HG03520 (cell line): ENCODE results near the gene TTC29.
"Not testable (repeated sequence)": the region's sequence is repeated elsewhere in the genome, so short reads cannot be mapped to it uniquely, and the experiment has no call there.

Source experiments
- ATAC-seq: cut with Tn5 transposase; IDR thresholded peaks from one replicate; pipeline ENCODE4 v1.9.1; 2021; ENCODE audit warnings: mild to moderate bottlenecking, moderate library complexity; ENCODE audit not compliant: unreplicated experiment

Gene TTC29

GRCh38 chr4:146723519-146723918 lies 222.1 kb downstream of the TTC29 start:
- ATAC-seq, result not testable (repeated sequence)

- no peak for ATAC-seq
Measured at GRCh38 chr4:146709956-146710355, 235.7 kb downstream of the TTC29 start.

GRCh38 chr4:146699910-146700309 lies 245.8 kb downstream of the TTC29 start:
- ATAC-seq, result no peak

DNA sequence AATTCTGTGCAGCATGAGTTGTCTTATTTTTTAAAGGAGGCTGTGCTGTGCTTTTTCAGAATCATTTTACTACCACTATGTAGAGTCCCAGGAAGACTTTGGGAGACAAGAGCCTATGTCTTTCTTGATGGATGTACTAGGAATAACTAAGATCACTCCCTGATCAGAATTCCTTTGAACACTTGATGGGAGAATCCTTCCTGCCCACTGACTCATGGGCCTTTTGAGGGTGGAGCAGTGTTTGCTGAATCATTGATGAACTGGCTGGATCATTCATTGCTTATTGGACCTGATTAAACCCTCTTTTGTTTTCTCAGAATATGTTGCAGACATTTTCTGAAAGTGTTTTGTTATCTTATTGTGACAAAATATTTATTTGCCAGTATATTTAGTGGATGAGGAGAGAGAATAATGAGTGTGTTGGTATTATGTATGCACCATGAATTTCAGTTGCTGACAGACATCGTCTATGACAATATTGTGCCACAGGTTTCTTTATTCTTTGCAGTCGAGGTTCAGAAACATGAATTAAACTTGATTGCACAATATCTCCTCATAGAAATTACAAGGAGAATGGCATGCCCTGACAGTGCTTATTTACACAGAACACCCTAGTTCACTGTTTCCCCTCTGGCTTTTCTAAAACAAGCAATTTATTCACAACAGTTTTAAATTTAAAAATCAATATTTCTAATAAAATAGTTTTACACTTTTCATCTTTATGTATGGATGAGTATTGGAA lies 270.7 kb downstream of the TTC29 start:
- no peak for ATAC-seq

DNA sequence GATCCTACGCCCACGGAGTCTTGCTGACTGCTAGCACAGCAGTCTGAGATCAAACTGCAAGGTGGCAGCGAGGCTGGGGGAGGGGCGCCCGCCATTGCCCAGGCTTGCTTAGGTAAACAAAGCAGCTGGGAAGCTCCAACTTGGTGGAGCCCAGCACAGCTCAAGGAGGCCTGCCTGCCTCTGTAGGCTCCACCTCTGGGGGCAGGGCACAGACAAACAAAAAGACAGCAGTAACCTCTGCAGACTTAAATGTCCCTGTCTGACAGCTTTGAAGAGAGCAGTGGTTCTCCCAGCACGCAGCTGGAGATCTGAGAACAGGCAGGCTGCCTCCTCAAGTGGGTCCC lies 281.7 kb downstream of the TTC29 start:
- not testable (repeated sequence) for ATAC-seq

- no peak for ATAC-seq
Measured at GRCh38 chr4:146661367-146661766, 284.3 kb downstream of the TTC29 start.
